ENCODE measurements around the gene CLTCL1.

The CLTCL1 gene

GRCh38 chr22:19193879-19194278, 97.6 kb downstream of the CLTCL1 start:
- DNase-seq: no peak

GRCh38 chr22:19187716-19188563, 103.6 kb downstream of the CLTCL1 start:
- no peak for DNase-seq

GRCh38 chr22:19184276-19184997, 107.1 kb downstream of the CLTCL1 start:
- no peak for DNase-seq

GRCh38 chr22:19183216-19183615, 108.3 kb downstream of the CLTCL1 start:
- DNase-seq: no peak

GRCh38 chr22:19182472-19183157, 108.9 kb downstream of the CLTCL1 start:
- no peak for DNase-seq

- no peak for DNase-seq
Observed at GRCh38 chr22:19181786-19182471, 109.6 kb downstream of the CLTCL1 start.

- no peak for DNase-seq
Observed at GRCh38 chr22:19180740-19181410, 110.6 kb downstream of the CLTCL1 start.

GRCh38 chr22:19180234-19180633, 111.3 kb downstream of the CLTCL1 start:
- DNase-seq: no peak

- no peak for DNase-seq
Observed at GRCh38 chr22:19179497-19180048, 111.9 kb downstream of the CLTCL1 start.

- peak; percentile 60 for DNase-seq
Observed at GRCh38 chr22:19178657-19179496, 112.6 kb downstream of the CLTCL1 start, which contains the start of gene SLC25A1. SLC25A1 (minus strand) TSS chr22:19178736; CDS start chr22:19178673, 63 bp downstream.

GRCh38 chr22:19178065-19178656, 113.4 kb downstream of the CLTCL1 start:
- peak; percentile 49 for DNase-seq

GRCh38 chr22:19177164-19178064, 114.1 kb downstream of the CLTCL1 start:
- no peak for DNase-seq

- no peak for DNase-seq
Observed at GRCh38 chr22:19176732-19177131, 114.8 kb downstream of the CLTCL1 start.

- DNase-seq: no peak
Observed at GRCh38 chr22:19176175-19176643, 115.3 kb downstream of the CLTCL1 start.

GRCh38 chr22:19175602-19176174, 115.8 kb downstream of the CLTCL1 start:
- no peak for DNase-seq

- DNase-seq: no peak
Observed at GRCh38 chr22:19175026-19175601, 116.4 kb downstream of the CLTCL1 start.

GRCh38 chr22:19174106-19175025, 117.2 kb downstream of the CLTCL1 start:
- DNase-seq: no peak
